IPS-15b (cell line): ENCODE results near the gene KIF19.

Experiments used
- H3K27me3 ChIP-seq: one replicate; pipeline ENCODE4 v1.6.1; 2013; ENCODE audit warnings: low read length; ENCODE audit not compliant: control insufficient read depth, insufficient read depth
- H3K36me3 ChIP-seq: one replicate; pipeline ENCODE4 v1.6.1; 2013; ENCODE audit warnings: low read length; ENCODE audit not compliant: control insufficient read depth, insufficient read depth
- H3K4me1 ChIP-seq: one replicate; pipeline ENCODE4 v1.6.1; 2013; ENCODE audit warnings: mild to moderate bottlenecking, low read length; ENCODE audit not compliant: control insufficient read depth, insufficient read depth
- H3K4me3 ChIP-seq: one replicate; pipeline ENCODE4 v1.5.1; 2013; ENCODE audit warnings: low read depth, low read length
- H3K9ac ChIP-seq: one replicate; pipeline ENCODE4 v1.6.1; 2013; ENCODE audit warnings: low read depth, mild to moderate bottlenecking, low read length
- H3K9me3 ChIP-seq: one replicate; pipeline ENCODE4 v1.6.1; 2013; ENCODE audit warnings: mild to moderate bottlenecking, low read length; ENCODE audit not compliant: control insufficient read depth, insufficient read depth

Gene KIF19

DNA sequence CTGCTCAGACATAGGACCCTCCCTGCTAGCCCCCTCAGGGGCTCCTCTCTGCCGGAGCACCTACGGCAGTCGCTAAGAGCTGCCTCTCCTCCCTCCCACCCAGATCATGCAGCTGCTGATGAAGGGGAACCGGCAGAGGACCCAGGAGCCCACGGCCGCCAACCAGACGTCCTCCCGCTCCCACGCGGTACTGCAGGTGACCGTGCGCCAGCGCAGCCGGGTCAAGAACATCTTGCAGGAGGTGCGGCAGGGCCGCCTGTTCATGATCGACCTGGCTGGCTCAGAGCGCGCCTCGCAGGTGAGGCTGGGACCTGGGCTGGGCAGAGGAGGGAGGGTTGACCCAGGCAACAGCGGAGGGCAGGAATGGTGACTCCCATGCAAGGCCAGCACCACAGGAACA is 18.6 kb downstream of the KIF19 start:
- Histone ChIP-seq H3K9ac (no peak overlapping the region), H3K4me3 (no peak overlapping the region), H3K27me3 (peaks cover 2% of the 10 kb centered on the region), H3K36me3 (no peaks in the 10 kb centered on the region), H3K4me1 (peaks cover 2% of the 10 kb centered on the region), H3K9me3 (no peaks in the 10 kb centered on the region)

DNA sequence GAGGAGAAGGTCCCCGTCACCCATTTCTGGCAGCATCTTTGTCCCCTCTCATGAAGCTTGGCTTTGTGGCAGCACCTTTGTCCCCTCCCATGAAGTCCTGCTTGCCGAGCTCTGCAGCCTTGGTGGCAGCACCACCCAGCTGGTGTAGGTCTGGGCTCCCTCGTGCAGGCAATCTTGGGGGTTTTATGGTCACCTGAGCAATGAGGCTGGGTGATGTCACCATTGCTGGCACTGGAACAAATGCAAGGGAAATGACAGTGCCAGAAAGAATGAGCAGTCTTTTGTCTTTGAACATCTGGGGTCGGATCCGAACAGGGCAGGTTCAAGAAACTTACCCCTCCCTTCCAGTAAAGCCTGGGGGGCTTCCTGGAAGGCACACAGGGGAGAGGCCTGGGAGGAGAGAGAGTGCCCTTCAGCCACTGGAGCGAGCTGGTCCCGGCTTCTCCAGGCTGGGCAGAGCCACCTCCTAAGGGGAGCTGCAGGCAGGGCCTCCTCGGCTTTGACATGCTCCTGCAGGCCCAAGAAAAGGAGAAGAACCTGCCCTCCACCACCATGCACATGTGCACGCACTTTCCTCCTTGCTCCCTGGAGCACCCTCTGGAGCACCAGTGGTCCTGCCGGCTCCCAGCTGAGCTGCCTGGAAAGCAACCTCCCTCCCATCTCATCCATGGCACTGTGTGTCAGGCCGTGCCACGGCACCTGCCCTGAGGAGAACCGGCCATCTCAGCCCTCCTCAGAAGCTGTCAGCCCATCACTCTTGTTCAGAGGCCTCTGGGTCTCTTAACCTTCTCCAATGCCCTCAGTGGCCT is 19.6 kb downstream of the KIF19 start:
- Histone ChIP-seq H3K4me1 (peaks cover 2% of the 10 kb centered on the region), H3K27me3 (peaks cover 5% of the 10 kb centered on the region), H3K9me3 (no peaks in the 10 kb centered on the region), H3K4me3 (no peak overlapping the region), H3K36me3 (no peaks in the 10 kb centered on the region), H3K9ac (no peak overlapping the region)

DNA sequence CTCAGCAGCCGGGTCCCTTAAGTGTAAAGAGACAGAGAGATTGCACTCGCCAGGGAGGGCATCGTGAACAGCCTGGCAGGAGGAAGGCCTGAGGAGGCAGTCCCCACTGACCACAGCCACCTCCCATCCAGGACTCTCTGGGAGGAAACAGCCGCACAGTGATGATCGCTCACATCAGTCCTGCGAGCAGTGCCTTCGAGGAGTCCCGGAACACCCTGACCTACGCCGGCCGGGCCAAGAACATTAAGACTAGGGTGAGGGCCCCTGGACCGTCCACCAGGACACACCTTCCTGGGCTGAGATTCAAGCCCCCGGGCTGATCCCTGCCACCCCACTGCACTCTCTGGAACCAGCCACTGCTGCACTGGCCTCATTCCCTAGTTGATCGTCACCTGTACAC is 21.6 kb downstream of the KIF19 start:
- Histone ChIP-seq H3K9ac (no peak overlapping the region), H3K4me1 (no peaks in the 10 kb centered on the region), H3K27me3 (peaks cover 22% of the 10 kb centered on the region), H3K36me3 (no peaks in the 10 kb centered on the region), H3K9me3 (no peaks in the 10 kb centered on the region), H3K4me3 (no peak overlapping the region)

DNA sequence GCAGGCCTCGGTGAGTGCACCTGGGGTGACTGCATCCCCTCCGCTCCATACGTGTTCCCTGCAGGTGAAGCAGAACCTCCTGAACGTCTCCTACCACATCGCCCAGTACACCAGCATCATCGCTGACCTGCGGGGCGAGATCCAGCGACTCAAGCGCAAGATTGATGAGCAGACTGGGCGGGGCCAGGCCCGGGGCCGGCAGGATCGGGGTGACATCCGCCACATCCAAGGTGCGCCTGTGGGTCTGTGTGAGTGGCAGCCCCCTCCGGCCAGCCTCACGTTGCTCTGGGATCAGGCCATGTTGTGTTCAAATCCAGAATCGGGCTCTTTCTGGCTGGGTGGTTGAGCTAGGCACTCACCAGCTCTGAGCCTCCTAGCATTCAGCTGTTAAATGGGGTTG is 23.1 kb downstream of the KIF19 start:
- Histone ChIP-seq H3K4me3 (no peak overlapping the region), H3K9me3 (no peaks in the 10 kb centered on the region), H3K27me3 (peaks cover 34% of the 10 kb centered on the region), H3K4me1 (no peaks in the 10 kb centered on the region), H3K36me3 (no peaks in the 10 kb centered on the region), H3K9ac (no peak overlapping the region)

DNA sequence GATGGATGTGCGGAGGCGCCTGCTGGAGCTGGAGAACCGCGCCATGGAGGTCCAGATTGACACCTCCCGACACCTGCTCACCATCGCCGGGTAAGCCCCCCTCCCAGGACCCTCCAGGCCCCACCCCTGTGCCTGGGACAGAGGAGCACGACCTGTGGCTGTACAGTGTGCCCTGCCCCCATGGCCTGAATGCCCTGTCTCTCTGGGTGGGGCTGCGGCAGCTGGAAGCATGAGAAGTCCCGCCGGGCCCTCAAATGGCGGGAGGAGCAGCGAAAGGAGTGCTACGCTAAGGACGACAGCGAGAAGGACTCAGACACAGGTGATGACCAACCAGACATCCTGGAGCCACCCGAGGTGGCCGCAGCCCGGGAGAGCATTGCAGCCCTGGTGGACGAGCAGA is 24.5 kb downstream of the KIF19 start:
- Histone ChIP-seq H3K4me1 (no peaks in the 10 kb centered on the region), H3K27me3 (peaks cover 47% of the 10 kb centered on the region), H3K9ac (no peak overlapping the region), H3K9me3 (no peaks in the 10 kb centered on the region), H3K4me3 (no peak overlapping the region), H3K36me3 (no peaks in the 10 kb centered on the region)

DNA sequence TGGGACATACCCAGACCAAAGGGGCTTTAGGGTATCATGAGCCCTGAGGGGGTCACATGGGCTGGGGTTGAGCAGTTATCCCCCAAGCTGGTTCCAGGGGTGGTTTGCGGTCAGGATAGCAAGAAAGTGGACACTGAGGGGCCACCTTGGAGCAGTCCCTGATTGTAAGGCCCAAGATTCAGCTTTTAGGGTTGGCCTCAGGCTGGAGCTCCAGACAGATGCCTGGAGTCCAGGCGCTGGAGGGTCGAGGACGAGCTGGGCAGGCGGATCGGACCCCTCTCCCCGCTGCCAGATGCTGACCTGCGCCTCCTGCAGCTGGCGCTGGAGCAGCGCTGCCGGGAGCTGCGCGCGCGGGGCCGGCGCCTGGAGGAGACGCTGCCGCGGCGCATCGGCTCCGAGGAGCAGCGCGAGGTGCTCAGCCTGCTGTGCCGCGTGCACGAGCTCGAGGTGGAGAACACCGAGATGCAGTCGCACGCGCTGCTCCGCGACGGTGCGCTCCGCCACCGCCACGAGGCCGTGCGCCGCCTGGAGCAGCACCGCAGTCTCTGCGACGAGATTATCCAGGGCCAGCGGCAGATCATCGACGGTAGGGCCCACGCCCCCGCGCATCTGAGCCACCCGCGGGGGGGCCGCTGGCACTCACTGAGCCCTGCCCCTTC is 25.7 kb downstream of the KIF19 start:
- H3K27me3 ChIP-seq = peaks cover 58% of the 10 kb centered on the region
- H3K9ac ChIP-seq = no peak overlapping the region
- H3K4me1 ChIP-seq = no peaks in the 10 kb centered on the region
- no peaks in the 10 kb centered on the region for H3K36me3 ChIP-seq
- peak overlapping the region; percentile 30 for H3K4me3 ChIP-seq
- H3K9me3 ChIP-seq = no peaks in the 10 kb centered on the region

DNA sequence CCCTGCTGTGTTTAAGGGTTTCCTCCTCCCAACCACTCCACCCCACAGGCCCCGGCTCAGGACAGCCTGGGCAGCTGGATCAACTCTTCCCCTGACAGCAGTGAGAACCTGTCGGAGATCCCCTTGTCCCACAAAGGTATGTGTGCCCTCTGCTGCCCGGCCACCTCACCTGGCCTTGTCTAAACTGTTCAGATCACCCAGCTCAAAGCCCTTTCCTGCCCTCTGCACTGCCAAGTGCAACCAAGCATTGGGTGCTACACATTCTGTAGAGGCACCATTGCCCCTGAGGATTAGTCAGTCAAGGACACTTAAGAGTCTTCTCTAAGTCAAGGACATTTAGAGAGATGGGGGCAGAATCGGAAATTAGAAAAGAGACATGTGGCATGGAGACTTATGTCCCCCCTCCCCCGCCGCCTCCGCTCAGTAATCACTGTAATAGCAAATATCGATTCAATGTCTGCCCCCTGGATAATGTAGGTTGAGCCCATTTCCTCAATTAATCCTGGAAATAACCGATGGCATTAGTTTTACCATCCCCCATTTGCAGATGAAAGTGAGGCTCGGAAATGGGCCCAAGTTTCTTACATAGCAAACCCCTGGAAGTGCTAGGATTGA is 27.5 kb downstream of the KIF19 start:
- Histone ChIP-seq H3K4me3 (no peak overlapping the region), H3K36me3 (no peaks in the 10 kb centered on the region), H3K9ac (no peak overlapping the region), H3K4me1 (no peaks in the 10 kb centered on the region), H3K9me3 (no peaks in the 10 kb centered on the region), H3K27me3 (peaks cover 72% of the 10 kb centered on the region)

DNA sequence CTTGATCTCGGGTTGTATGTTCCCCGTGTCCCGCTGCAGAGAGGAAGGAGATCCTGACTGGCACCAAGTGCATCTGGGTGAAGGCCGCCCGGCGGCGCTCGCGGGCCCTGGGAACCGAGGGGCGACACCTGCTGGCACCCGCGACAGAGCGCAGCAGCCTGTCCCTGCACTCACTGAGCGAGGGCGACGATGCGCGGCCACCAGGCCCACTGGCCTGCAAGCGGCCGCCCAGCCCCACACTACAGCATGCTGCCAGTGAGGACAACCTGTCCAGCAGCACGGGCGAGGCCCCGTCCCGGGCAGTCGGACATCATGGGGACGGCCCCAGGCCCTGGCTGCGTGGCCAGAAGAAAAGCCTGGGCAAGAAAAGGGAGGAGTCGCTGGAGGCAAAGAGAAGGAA is 28.1 kb downstream of the KIF19 start:
- Histone ChIP-seq H3K36me3 (no peaks in the 10 kb centered on the region), H3K4me3 (no peak overlapping the region), H3K4me1 (no peaks in the 10 kb centered on the region), H3K9ac (no peak overlapping the region), H3K27me3 (peaks cover 74% of the 10 kb centered on the region), H3K9me3 (no peaks in the 10 kb centered on the region)

DNA sequence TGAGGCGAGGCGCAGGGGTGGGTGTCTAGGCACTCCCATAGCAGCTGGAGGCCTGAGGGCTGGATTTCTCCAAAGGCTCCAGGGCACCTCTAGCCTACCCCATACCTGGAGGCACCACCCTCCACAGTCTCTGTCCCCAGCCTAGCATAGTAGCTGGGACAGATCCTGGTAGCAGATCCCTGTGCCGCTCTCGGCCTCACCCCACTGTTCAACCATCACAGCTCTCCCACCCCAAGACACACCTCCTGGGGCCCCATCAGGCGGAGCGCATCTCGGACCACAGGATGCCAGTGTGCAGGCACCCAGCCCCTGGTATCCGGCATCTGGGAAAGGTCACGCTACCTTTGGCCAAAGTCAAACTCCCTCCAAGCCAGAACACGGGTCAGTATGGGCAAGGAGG is 28.5 kb downstream of the KIF19 start:
- H3K4me3 ChIP-seq = no peak overlapping the region
- H3K4me1 ChIP-seq = no peaks in the 10 kb centered on the region
- H3K9ac ChIP-seq = no peak overlapping the region
- no peaks in the 10 kb centered on the region for H3K36me3 ChIP-seq
- H3K27me3 ChIP-seq = peaks cover 71% of the 10 kb centered on the region
- H3K9me3 ChIP-seq = no peaks in the 10 kb centered on the region

DNA sequence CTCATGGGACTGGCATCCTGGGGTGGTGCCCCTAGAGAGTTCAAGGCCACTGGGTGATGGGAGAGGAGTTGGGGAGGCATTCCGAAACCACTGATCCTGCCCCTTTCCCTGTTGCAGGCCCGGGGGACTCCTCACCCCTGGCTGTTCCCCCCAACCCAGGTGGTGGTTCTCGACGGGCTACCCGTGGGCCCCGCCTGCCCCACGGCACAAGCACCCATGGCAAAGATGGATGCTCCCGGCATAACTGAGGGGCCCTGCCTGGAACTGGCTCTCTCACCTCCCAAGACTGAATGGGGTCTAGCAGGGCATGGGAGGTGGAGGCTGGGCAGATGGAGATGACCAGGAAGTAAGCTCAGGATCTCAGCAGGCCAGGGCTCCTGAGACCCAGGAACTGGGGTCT is 29.0 kb downstream of the KIF19 start:
- Histone ChIP-seq H3K9me3 (no peaks in the 10 kb centered on the region), H3K4me3 (no peak overlapping the region), H3K27me3 (peaks cover 70% of the 10 kb centered on the region), H3K9ac (no peak overlapping the region), H3K4me1 (no peaks in the 10 kb centered on the region), H3K36me3 (no peaks in the 10 kb centered on the region)

DNA sequence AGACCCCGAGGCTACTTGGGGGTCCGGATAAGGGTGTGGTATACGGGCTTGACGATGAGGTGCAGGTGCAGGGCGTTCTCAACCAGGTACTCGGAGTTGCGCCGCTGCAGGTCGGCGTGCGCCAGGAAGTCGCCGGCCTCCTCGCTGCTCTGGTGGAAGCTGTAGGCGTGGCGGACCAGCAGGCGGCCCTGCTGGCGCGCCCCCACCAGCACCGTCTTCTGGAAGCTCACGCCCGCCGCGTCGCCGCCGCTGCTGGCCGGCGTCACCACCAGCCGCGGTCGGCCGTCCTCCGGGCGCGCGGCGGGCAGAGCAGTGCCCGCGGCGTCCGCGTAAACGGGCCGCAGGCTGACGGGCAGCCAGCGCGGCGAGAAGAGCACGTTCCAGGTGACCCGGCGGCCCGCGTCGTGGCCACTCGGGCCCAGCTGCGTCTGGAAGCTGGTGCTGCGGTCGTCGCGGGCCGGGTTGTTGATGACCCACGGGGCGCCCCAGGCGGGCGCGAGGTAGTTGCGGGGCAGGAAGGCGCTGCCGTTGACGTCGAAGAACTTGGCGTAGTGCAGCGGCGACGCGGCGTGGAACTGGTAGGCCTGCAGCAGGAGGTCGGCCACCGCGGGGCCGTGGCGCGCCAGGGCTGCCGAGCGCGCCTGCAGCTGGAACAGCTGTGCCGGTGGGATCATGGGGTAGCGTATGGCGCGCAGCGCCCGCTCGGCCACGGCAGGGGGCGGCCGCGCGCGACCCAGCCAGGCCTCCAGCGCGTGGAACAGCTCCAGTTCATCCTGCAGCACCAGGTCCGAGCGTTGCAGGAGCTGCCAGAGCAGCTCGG is 30.8 kb downstream of the KIF19 start:
- H3K27me3 ChIP-seq = peaks cover 59% of the 10 kb centered on the region
- H3K4me3 ChIP-seq = peak overlapping the region; percentile 39
- no peaks in the 10 kb centered on the region for H3K9me3 ChIP-seq
- H3K9ac ChIP-seq = no peak overlapping the region
- H3K36me3 ChIP-seq = no peaks in the 10 kb centered on the region
- no peaks in the 10 kb centered on the region for H3K4me1 ChIP-seq
